Activated gamma-delta T cell treated with Interleukin-2 at 50 U/mL for 16 hours (primary cell): Measurements from ENCODE around the gene DNAJC7.
A peak's percentile ranks its signal among the peaks of the same experiment; 100 is the strongest.

Experiments used
- DNase-seq: peaks from one replicate; pipeline ENCODE4 v3.0.0-alpha.2; 2020

Gene DNAJC7, protein sequence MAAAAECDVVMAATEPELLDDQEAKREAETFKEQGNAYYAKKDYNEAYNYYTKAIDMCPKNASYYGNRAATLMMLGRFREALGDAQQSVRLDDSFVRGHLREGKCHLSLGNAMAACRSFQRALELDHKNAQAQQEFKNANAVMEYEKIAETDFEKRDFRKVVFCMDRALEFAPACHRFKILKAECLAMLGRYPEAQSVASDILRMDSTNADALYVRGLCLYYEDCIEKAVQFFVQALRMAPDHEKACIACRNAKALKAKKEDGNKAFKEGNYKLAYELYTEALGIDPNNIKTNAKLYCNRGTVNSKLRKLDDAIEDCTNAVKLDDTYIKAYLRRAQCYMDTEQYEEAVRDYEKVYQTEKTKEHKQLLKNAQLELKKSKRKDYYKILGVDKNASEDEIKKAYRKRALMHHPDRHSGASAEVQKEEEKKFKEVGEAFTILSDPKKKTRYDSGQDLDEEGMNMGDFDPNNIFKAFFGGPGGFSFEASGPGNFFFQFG

GRCh38 chr17:42016941-42017865 is at the start of gene DNAJC7:
DNAJC7 (minus strand) TSS chr17:42017439; CDS start chr17:42017416, 23 bp downstream.
- peak; percentile 87 for DNase-seq

GRCh38 chr17:42065201-42065600 is 48.0 kb upstream of the DNAJC7 start:
- no peak for DNase-seq

- no peak for DNase-seq
Observed at GRCh38 chr17:42062681-42063080, 45.4 kb upstream of the DNAJC7 start.

DNA sequence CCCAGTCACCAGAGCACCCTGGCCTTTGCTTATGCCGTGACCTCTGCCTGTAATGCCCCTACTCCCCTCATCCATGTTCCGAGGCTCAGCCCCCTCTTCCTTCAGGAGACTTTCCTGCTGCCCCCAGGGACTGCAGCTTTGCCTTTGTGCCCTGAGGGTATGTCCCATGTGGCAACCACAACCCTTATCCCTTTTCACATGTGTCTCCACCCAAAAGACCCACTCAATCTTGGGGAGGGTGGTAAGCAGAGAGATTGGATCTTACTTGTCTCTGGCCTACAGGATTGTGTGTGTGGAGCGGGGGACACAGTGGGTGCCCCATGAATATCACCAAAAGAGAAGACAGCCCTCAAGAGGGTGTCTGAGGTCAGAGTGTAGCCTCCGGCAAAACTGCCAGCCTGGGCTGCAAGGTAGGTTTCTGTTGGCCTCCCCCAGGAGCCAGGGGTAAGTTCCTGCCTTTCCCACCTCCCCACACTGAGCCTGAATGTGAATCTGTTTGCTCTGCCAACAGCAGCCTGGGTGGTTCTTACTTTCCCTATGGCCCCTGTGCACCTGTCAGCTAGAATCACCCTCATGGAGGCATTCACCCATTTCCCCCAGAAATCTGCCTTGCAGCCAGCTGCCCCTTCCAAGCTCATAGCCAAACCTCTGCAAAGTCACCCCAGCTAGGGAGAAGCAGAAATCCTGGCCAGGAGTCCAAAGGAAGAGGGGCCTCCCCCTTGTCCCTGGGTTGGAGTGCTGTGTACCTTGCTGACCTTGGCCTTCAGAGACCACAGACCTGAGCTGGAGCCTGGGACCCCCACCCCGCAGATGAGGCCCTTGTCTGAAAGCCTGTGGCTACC is 44.6 kb upstream of the DNAJC7 start:
- DNase-seq: no peak

DNA sequence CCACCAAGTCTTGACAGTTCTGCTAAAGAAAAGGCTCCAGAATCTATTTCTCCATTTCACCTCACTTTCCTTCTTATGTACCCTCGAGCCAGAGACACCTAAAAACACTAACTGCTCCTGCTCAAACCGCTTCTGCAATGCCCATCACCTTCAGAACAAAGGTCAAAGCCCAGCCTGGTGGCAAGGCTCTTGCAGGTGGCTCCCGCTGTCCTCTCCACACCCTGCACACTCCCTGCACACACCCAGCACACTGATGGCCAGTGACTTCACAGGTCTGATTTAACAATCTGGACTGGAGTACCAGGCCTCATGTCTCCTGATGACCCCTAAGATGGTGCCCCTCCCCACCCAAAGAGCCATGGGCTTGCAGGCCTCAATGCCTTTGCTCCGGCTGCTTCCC is 43.0 kb upstream of the DNAJC7 start:
- DNase-seq: no peak

DNA sequence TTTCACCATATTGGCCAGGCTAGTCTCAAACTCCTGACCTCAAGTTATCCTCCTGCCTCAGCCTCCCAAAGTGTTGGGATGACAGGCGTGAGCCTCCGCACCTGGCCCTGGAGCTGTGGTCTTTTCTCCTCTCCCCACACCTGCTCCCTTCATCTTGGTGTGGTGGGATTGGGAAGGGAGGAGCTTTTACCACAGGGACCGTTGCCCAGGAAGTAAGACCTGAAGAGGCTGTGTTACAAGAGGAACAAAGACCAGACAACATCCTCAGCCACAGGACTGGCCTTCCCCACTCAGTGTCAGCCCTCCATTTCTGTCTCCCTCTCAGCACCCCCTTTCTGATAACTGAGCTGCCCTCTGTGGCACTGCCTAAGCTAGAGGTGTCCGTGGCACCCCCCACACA is 42.6 kb upstream of the DNAJC7 start:
- DNase-seq: no peak

DNA sequence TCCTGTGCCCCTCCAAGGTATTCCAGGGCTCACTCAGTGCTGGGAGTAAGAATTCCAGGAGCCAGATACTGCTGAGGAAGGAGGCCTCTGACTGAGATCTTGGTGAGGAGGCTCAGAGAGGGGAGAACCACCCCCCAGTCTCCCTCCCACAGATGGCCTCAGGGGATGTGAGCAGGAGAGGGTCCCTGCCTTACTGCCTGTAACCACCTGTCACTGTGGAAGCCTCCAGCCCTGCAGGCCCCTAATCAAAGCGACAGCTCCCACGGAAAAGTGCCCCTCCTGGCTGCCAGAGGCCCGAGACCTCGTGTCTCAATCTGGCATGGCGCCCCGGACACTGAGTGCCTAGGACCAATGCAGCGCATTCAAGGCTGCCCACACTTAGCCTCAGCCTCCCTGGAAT is 40.8 kb upstream of the DNAJC7 start:
- no peak for DNase-seq

GRCh38 chr17:42056635-42057034 is 39.4 kb upstream of the DNAJC7 start:
- no peak for DNase-seq

DNA sequence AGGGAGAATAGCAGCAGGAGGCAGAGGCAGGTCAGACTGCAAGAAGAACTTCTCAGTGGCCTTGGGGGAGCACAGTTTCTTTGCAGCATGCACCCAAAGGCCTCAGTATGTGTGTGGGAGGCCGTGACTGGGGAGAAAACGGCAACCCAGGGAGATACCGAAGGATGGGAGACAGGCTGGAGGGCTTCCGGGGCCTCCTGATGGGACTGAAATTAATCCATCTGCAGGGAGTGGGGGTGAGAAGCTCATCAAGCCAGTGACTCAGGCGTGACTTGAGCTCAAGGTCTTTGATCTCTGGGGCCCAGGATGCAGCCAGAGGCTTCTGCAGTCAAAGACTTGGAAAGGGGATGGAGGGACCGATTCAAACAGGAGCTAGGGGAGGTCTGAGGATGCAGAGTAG is 38.3 kb upstream of the DNAJC7 start:
- DNase-seq: no peak

DNA sequence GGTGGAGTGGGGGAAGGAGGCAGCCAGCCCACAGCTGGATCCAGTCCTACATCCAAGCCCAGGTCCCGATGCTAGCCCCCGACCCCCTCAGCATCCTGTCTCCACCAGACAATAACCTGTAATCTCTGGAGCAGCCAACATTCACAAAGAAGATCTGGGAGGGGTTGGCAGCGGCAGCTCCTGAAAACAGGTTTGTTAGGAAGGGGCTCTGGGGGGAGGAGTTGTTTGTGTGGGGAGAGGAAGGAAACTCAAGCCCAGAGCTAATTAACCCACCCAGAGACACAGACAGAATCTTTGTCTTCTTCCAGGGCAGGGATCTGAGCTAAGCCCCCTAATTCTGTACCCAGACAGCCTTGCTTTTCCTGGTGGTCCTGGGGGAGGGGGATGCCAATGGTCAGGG is 37.8 kb upstream of the DNAJC7 start:
- no peak for DNase-seq

DNA sequence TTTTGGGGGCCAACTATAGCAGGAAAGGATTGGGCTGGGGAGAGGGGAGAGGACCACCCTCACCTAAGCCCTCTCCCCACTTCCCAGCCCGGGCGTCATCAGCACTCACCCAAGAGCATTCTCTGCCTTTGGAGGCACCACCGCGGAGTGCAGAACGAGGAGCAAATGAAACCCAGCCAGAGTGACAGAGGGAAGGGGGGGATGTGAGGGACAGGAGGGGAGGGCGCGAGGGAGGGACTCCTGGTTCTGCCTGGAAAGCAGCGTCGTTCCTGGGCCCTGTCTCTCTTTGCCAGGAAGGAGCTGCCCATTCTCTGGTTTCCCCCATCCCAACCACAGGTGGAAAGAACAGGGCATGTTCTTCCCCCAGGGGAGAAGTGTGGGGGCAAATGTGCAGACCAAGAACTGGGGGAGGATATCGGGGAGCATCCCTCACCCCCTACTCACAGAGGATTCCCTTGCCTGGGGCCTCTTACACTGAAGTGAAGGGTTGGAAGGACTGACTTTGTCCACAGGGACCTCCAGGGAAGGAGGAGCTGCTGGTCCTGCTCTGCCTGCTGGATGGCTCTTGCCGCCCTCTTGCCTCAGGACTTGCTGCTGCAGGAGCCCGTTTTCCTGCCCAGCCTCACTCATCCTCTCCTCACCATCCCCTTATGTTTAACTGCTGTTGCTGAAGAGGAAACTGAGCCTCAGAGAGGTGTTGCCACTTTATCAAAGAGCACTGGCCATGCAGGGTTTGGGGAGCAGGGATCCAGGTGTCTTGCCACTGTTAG is 36.7 kb upstream of the DNAJC7 start:
- DNase-seq: no peak

DNA sequence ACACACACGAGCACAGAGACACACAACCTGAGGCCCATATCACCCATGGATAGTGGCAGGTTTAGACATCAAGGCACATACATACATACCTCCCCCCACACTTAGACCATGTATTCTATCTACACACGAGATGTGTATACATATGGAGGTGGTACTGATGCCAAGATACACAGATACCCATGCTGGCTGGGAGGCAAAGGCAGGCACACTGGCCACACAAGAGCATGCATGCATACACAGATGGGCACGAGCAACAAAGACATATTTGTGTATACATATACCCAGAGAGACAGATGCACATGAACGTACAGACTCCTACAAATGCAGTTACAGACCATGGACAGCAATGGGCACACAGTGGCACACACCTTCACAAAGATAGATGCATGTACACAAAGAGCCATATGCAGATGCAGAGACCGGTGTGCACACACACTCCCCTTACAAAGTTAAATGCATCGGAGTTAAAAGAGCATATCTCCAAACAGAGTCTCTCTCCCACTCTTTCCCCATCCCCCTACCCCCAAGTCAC is 35.2 kb upstream of the DNAJC7 start:
- no peak for DNase-seq

GRCh38 chr17:42051645-42052044 is 34.4 kb upstream of the DNAJC7 start:
- DNase-seq: no peak

- DNase-seq: no peak
Observed at GRCh38 chr17:42051013-42051400, 33.8 kb upstream of the DNAJC7 start.

- peak; percentile 49 for DNase-seq
Observed at GRCh38 chr17:42050393-42051012, 33.3 kb upstream of the DNAJC7 start, which contains the start of gene C17orf113. C17orf113 (minus strand) TSS chr17:42050601; CDS start chr17:42043376, 7,225 bp downstream.

- DNase-seq: no peak
Observed at GRCh38 chr17:42049834-42050392, 32.7 kb upstream of the DNAJC7 start.

- no peak for DNase-seq
Observed at GRCh38 chr17:42047343-42047742, 30.1 kb upstream of the DNAJC7 start.

- no peak for DNase-seq
Observed at GRCh38 chr17:42045719-42046118, 28.5 kb upstream of the DNAJC7 start.

- no peak for DNase-seq
Observed at GRCh38 chr17:42042598-42043319, 25.5 kb upstream of the DNAJC7 start.

- no peak for DNase-seq
Observed at GRCh38 chr17:42041619-42042018, 24.4 kb upstream of the DNAJC7 start.
